Duodenal mucosa (tissue), 2 donors: Measurements from ENCODE around the gene LEMD3.

Source experiments
- H3K27ac ChIP-seq: one replicate; pipeline ENCODE4 v1.7.0; 2013; ENCODE audit warnings: low read depth, low read length
- H3K27me3 ChIP-seq, 2 donors: one replicate each; pipeline ENCODE4 v1.7.0; 2013; ENCODE audit warnings: low read length in 2 of 2, control low read depth in 1 of 2; ENCODE audit not compliant: insufficient read depth in 2 of 2, control insufficient read depth in 1 of 2
- H3K36me3 ChIP-seq, 2 donors: one replicate each; pipeline ENCODE4 v1.7.0; 2013; ENCODE audit warnings: low read length in 2 of 2, control low read depth in 1 of 2; ENCODE audit not compliant: insufficient read depth in 2 of 2, control insufficient read depth in 1 of 2
- H3K4me1 ChIP-seq, 2 donors: one replicate each; pipeline ENCODE4 v1.7.0; 2013; ENCODE audit warnings: low read length in 2 of 2, control low read depth in 1 of 2; ENCODE audit not compliant: insufficient read depth in 2 of 2, control insufficient read depth in 1 of 2
- H3K4me3 ChIP-seq, 2 donors: one replicate each; pipeline ENCODE4 v1.7.0; 2013; ENCODE audit warnings: low read length in 2 of 2, low read depth in 1 of 2
- H3K9ac ChIP-seq, 2 donors: one replicate each; pipeline ENCODE4 v1.7.0; 2013; ENCODE audit warnings: low read length in 2 of 2, low read depth in 1 of 2
- H3K9me3 ChIP-seq, 2 donors: one replicate each; pipeline ENCODE4 v1.7.0; 2013; ENCODE audit warnings: low read length in 2 of 2, control low read depth in 1 of 2; ENCODE audit not compliant: control insufficient read depth in 1 of 2

Gene LEMD3

GRCh38 chr12:65139389-65139788 lies 30.0 kb upstream of the LEMD3 start:
- H3K27ac ChIP-seq = no peak overlapping the region
- H3K4me1 ChIP-seq = no peaks in the 10 kb centered on the region
- no peak overlapping the region for H3K4me3 ChIP-seq
- no peaks in the 10 kb centered on the region for H3K9me3 ChIP-seq
- H3K9ac ChIP-seq = no peak overlapping the region
- H3K36me3 ChIP-seq = no peaks in the 10 kb centered on the region
- peaks cover 0 to 18% of the 10 kb centered on the region in 2 donors for H3K27me3 ChIP-seq

- Histone ChIP-seq H3K27ac (no peak overlapping the region), H3K9ac (no peak overlapping the region), H3K36me3 (no peaks in the 10 kb centered on the region), H3K4me1 (no peaks in the 10 kb centered on the region), H3K27me3 (peaks cover 0 to 22% of the 10 kb centered on the region in 2 donors), H3K9me3 (no peaks in the 10 kb centered on the region), H3K4me3 (no peak overlapping the region)
These were observed 28.6 kb upstream of the LEMD3 start for GRCh38 chr12:65140738-65141137.

- Histone ChIP-seq H3K9ac (no peak overlapping the region), H3K4me1 (no peaks in the 10 kb centered on the region), H3K27me3 (peaks cover 0 to 13% of the 10 kb centered on the region in 2 donors), H3K9me3 (no peaks in the 10 kb centered on the region), H3K27ac (no peak overlapping the region), H3K4me3 (no peak overlapping the region), H3K36me3 (no peaks in the 10 kb centered on the region)
These were observed 22.0 kb upstream of the LEMD3 start for GRCh38 chr12:65147312-65147905.

- Histone ChIP-seq H3K27ac (no peak overlapping the region), H3K9ac (no peak overlapping the region), H3K4me1 (no peaks in the 10 kb centered on the region), H3K4me3 (no peak overlapping the region), H3K36me3 (no peaks in the 10 kb centered on the region), H3K9me3 (no peaks in the 10 kb centered on the region), H3K27me3 (no peaks in the 10 kb centered on the region)
These were observed 17.4 kb upstream of the LEMD3 start for GRCh38 chr12:65152012-65152411.

GRCh38 chr12:65152596-65152995 lies 16.8 kb upstream of the LEMD3 start:
- no peaks in the 10 kb centered on the region for H3K4me1 ChIP-seq
- H3K27me3 ChIP-seq = no peaks in the 10 kb centered on the region
- no peak overlapping the region for H3K9ac ChIP-seq
- no peaks in the 10 kb centered on the region for H3K9me3 ChIP-seq
- no peaks in the 10 kb centered on the region for H3K36me3 ChIP-seq
- H3K4me3 ChIP-seq = no peak overlapping the region
- H3K27ac ChIP-seq = no peak overlapping the region

GRCh38 chr12:65155784-65156183 lies 13.6 kb upstream of the LEMD3 start:
- Histone ChIP-seq H3K9ac (no peak overlapping the region), H3K9me3 (no peaks in the 10 kb centered on the region), H3K36me3 (no peaks in the 10 kb centered on the region), H3K4me1 (no peaks in the 10 kb centered on the region), H3K4me3 (no peak overlapping the region), H3K27ac (no peak overlapping the region), H3K27me3 (peaks cover 0 to 13% of the 10 kb centered on the region in 2 donors)

GRCh38 chr12:65156366-65156841 lies 13.0 kb upstream of the LEMD3 start:
- Histone ChIP-seq H3K4me1 (no peaks in the 10 kb centered on the region), H3K9me3 (no peaks in the 10 kb centered on the region), H3K4me3 (no peak overlapping the region), H3K36me3 (no peaks in the 10 kb centered on the region), H3K9ac (no peak overlapping the region), H3K27me3 (peaks cover 0 to 17% of the 10 kb centered on the region in 2 donors), H3K27ac (no peak overlapping the region)

- Histone ChIP-seq H3K4me3 (no peak overlapping the region), H3K36me3 (no peaks in the 10 kb centered on the region), H3K9me3 (no peaks in the 10 kb centered on the region), H3K4me1 (no peaks in the 10 kb centered on the region), H3K27me3 (peaks cover 0 to 22% of the 10 kb centered on the region in 2 donors), H3K27ac (no peak overlapping the region), H3K9ac (no peak overlapping the region)
These were observed 12.3 kb upstream of the LEMD3 start for GRCh38 chr12:65157091-65157490.

- no peaks in the 10 kb centered on the region for H3K4me1 ChIP-seq
- no peaks in the 10 kb centered on the region for H3K36me3 ChIP-seq
- H3K9ac ChIP-seq = no peak overlapping the region
- H3K27ac ChIP-seq = no peak overlapping the region
- H3K27me3 ChIP-seq = peaks cover 0 to 22% of the 10 kb centered on the region in 2 donors
- H3K4me3 ChIP-seq = no peak overlapping the region
- no peaks in the 10 kb centered on the region for H3K9me3 ChIP-seq
These were observed 6.8 kb upstream of the LEMD3 start for GRCh38 chr12:65162609-65163008.

GRCh38 chr12:65164244-65164643 lies 5.1 kb upstream of the LEMD3 start:
- H3K4me1 ChIP-seq = peaks cover 4 to 10% of the 10 kb centered on the region in 2 donors
- no peak overlapping the region for H3K27ac ChIP-seq
- H3K36me3 ChIP-seq = no peaks in the 10 kb centered on the region
- H3K9ac ChIP-seq = no peak overlapping the region
- H3K9me3 ChIP-seq = no peaks in the 10 kb centered on the region
- peaks cover 0 to 22% of the 10 kb centered on the region in 2 donors for H3K27me3 ChIP-seq
- H3K4me3 ChIP-seq = no peak overlapping the region
